GM18907 (cell line): ENCODE data around the gene ITPKB.

Source experiments
- ATAC-seq: cut with Tn5 transposase; IDR thresholded peaks from one replicate; pipeline ENCODE4 v1.9.1; 2021; ENCODE audit warnings: mild to moderate bottlenecking, moderate library complexity; ENCODE audit not compliant: unreplicated experiment

Gene ITPKB

GRCh38 chr1:226688056-226688748 is 50.9 kb downstream of the ITPKB start:
- ATAC-seq, result peak; percentile 56

GRCh38 chr1:226687426-226687825 is 51.7 kb downstream of the ITPKB start:
- ATAC-seq, result no peak

- ATAC-seq, result no peak
These were observed 52.3 kb downstream of the ITPKB start for GRCh38 chr1:226686440-226687425.

GRCh38 chr1:226685196-226685820 is 53.8 kb downstream of the ITPKB start:
- no peak for ATAC-seq

GRCh38 chr1:226684026-226684425 is 55.1 kb downstream of the ITPKB start:
- ATAC-seq, result no peak

GRCh38 chr1:226682871-226683814 is 55.9 kb downstream of the ITPKB start:
- ATAC-seq, result no peak

GRCh38 chr1:226681652-226682493 is 57.2 kb downstream of the ITPKB start:
- ATAC-seq, result no peak

GRCh38 chr1:226680653-226681052 is 58.4 kb downstream of the ITPKB start:
- ATAC-seq, result no peak

- ATAC-seq, result peak; percentile 36
These were observed 59.1 kb downstream of the ITPKB start for GRCh38 chr1:226679853-226680516.

- no peak for ATAC-seq
These were observed 59.8 kb downstream of the ITPKB start for GRCh38 chr1:226679262-226679661.

GRCh38 chr1:226678701-226679100 is 60.4 kb downstream of the ITPKB start:
- no peak for ATAC-seq

- ATAC-seq, result no peak
These were observed 60.8 kb downstream of the ITPKB start for GRCh38 chr1:226678251-226678650.

- peak; percentile 44 for ATAC-seq
These were observed 61.8 kb downstream of the ITPKB start for GRCh38 chr1:226677027-226678020.

- no peak for ATAC-seq
These were observed 62.7 kb downstream of the ITPKB start for GRCh38 chr1:226676381-226676780.

- no peak for ATAC-seq
These were observed 63.2 kb downstream of the ITPKB start for GRCh38 chr1:226675715-226676357.

GRCh38 chr1:226674892-226675714 is 64.0 kb downstream of the ITPKB start:
- ATAC-seq, result peak; percentile 80
